ENCODE results near the gene PLSCR5. TPM values are rescaled to one million over a fixed set of nuclear protein-coding genes. Genes with fewer than 3 reads are reported as not detected.

Gene PLSCR5
- total and polyA plus RNA-seq, 4 donors, result not detected

- Histone ChIP-seq H3K9me3 (ENCODE audit: control insufficient read depth in 4 of 4, low read length in 3 of 4) (no peaks in the 10 kb centered on the region), H3K27me3 (ENCODE audit: control insufficient read depth in 4 of 4, insufficient read depth in 4 of 4, low read length in 3 of 4) (no peaks in the 10 kb centered on the region), H3K4me3 (ENCODE audit: low read depth in 1 of 3, low read length in 3 of 3) (no peak overlapping the region), H3K27ac (ENCODE audit: low read depth in 1 of 2, low read length in 2 of 2) (peak overlapping the region; percentile 5 to 51), H3K36me3 (ENCODE audit: control insufficient read depth in 4 of 4, insufficient read depth in 3 of 4, low read depth in 1 of 4, low read length in 3 of 4) (no peaks in the 10 kb centered on the region), H3K9ac (ENCODE audit: low read depth in 1 of 2, low read length in 2 of 2) (no peak overlapping the region), H3K4me1 (ENCODE audit: control insufficient read depth in 4 of 4, insufficient read depth in 4 of 4, low read length in 3 of 4) (peaks cover 6 to 33% (median 15%) of the 10 kb centered on the region in 4 donors)
- no peak for TF ChIP-seq TAF1 (conservative IDR thresholded peaks at IDR 0.05)
- no peak for TF ChIP-seq HNF4A (conservative IDR thresholded peaks at IDR 0.05)
- no peak for TF ChIP-seq HNF4G (IDR thresholded peaks at IDR 0.05)
- TF ChIP-seq NR2F2 (IDR thresholded peaks at IDR 0.05), result no peak
- no peak for TF ChIP-seq SP1 (IDR thresholded peaks at IDR 0.05)
- TF ChIP-seq REST (IDR thresholded peaks at IDR 0.05), result no peak
- TF ChIP-seq MAX (IDR thresholded peaks at IDR 0.05), result no peak
- no peak for TF ChIP-seq EGR1 (IDR thresholded peaks at IDR 0.05; ENCODE audit: low read depth in 2 of 2)
- no peak for TF ChIP-seq FOXA2 (IDR thresholded peaks at IDR 0.05)
- no peak for TF ChIP-seq GABPA (IDR thresholded peaks at IDR 0.05 in 1 of 2, conservative IDR thresholded peaks at IDR 0.05 in 1 of 2)
- no peak for TF ChIP-seq RAD21 (IDR thresholded peaks at IDR 0.05)
- DNase-seq (ENCODE audit: low spot score), result no peak
- 74% methylated on average over 1 of the region's 1 CpG for WGBS
These were observed 64.2 kb downstream of the PLSCR5 start for GRCh38 chr3:146540978-146541377.

GRCh38 chr3:146540236-146540635, 64.9 kb downstream of the PLSCR5 start:
- Histone ChIP-seq H3K27me3 (ENCODE audit: control insufficient read depth in 4 of 4, insufficient read depth in 4 of 4, low read length in 3 of 4) (no peaks in the 10 kb centered on the region), H3K4me1 (ENCODE audit: control insufficient read depth in 4 of 4, insufficient read depth in 4 of 4, low read length in 3 of 4) (peaks cover 6 to 34% (median 15%) of the 10 kb centered on the region in 4 donors), H3K4me3 (ENCODE audit: low read depth in 1 of 3, low read length in 3 of 3) (no peak overlapping the region), H3K9ac (ENCODE audit: low read depth in 1 of 2, low read length in 2 of 2) (no peak overlapping the region), H3K36me3 (ENCODE audit: control insufficient read depth in 4 of 4, insufficient read depth in 3 of 4, low read depth in 1 of 4, low read length in 3 of 4) (peaks cover 0 to 1% (median 0%) of the 10 kb centered on the region in 4 donors), H3K27ac (ENCODE audit: low read depth in 1 of 2, low read length in 2 of 2) (peak overlapping the region; percentile 5 to 51), H3K9me3 (ENCODE audit: control insufficient read depth in 4 of 4, low read length in 3 of 4) (no peaks in the 10 kb centered on the region)
- TF ChIP-seq CTCF (IDR thresholded peaks at IDR 0.05; ENCODE audit: low read depth, low read length, missing input control), result no peak
- no peak for TF ChIP-seq EGR1 (IDR thresholded peaks at IDR 0.05; ENCODE audit: low read depth in 2 of 2)
- no peak for TF ChIP-seq HNF4A (conservative IDR thresholded peaks at IDR 0.05)
- no peak for TF ChIP-seq ZBTB33 (IDR thresholded peaks at IDR 0.05)
- no peak for TF ChIP-seq RAD21 (IDR thresholded peaks at IDR 0.05)
- TF ChIP-seq YY1 (IDR thresholded peaks at IDR 0.05), result no peak
- no peak for TF ChIP-seq NR2F2 (IDR thresholded peaks at IDR 0.05)
- TF ChIP-seq FOXA1 (IDR thresholded peaks at IDR 0.05), result no peak
- no peak for TF ChIP-seq HNF4G (IDR thresholded peaks at IDR 0.05)
- TF ChIP-seq JUND (IDR thresholded peaks at IDR 0.05), result no peak
- TF ChIP-seq GABPA (IDR thresholded peaks at IDR 0.05 in 1 of 2, conservative IDR thresholded peaks at IDR 0.05 in 1 of 2), result no peak
- TF ChIP-seq RXRA (IDR thresholded peaks at IDR 0.05), result no peak
- TF ChIP-seq ATF3 (IDR thresholded peaks at IDR 0.05), result no peak
- TF ChIP-seq FOXA2 (IDR thresholded peaks at IDR 0.05), result no peak
- no peak for TF ChIP-seq REST (IDR thresholded peaks at IDR 0.05)
- TF ChIP-seq TAF1 (conservative IDR thresholded peaks at IDR 0.05), result no peak
- no peak for TF ChIP-seq MAX (IDR thresholded peaks at IDR 0.05)
- TF ChIP-seq SP1 (IDR thresholded peaks at IDR 0.05), result no peak
- DNase-seq (ENCODE audit: low spot score), result no peak
- 7% methylated on average over 1 of the region's 1 CpG for WGBS

Data from liver (tissue), 9 donors.